ENCODE results near the gene DNMT1.

The DNMT1 gene

GRCh38 chr19:10113964-10114650, 80.6 kb downstream of the DNMT1 start:
- no peak for DNase-seq (ENCODE audit: low read depth)

- no peak for DNase-seq (ENCODE audit: low read depth)
These were observed 81.2 kb downstream of the DNMT1 start for GRCh38 chr19:10113592-10113963.

- peak; percentile 39 for DNase-seq (ENCODE audit: low read depth)
These were observed 81.7 kb downstream of the DNMT1 start for GRCh38 chr19:10112895-10113591.

GRCh38 chr19:10112037-10112761, 82.6 kb downstream of the DNMT1 start:
- DNase-seq (ENCODE audit: low read depth) = peak; percentile 59

- no peak for DNase-seq (ENCODE audit: low read depth)
These were observed 83.3 kb downstream of the DNMT1 start, which contains the start of gene P2RY11 for GRCh38 chr19:10111405-10111811. Gene P2RY11 (plus strand): TSS chr19:10111693. CDS start chr19:10111722, 29 bp downstream.

GRCh38 chr19:10110972-10111317, 83.8 kb downstream of the DNMT1 start:
- no peak for DNase-seq (ENCODE audit: low read depth)

GRCh38 chr19:10110076-10110971, 84.4 kb downstream of the DNMT1 start:
- no peak for DNase-seq (ENCODE audit: low read depth)

- no peak for DNase-seq (ENCODE audit: low read depth)
These were observed 85.2 kb downstream of the DNMT1 start for GRCh38 chr19:10109528-10109927.

GRCh38 chr19:10107817-10108367, 86.9 kb downstream of the DNMT1 start:
- DNase-seq (ENCODE audit: low read depth) = no peak

- DNase-seq (ENCODE audit: low read depth) = no peak
These were observed 87.5 kb downstream of the DNMT1 start for GRCh38 chr19:10107254-10107653.

- DNase-seq (ENCODE audit: low read depth) = peak; percentile 98
These were observed 88.4 kb downstream of the DNMT1 start, which contains the start of gene PPAN for GRCh38 chr19:10106100-10106936. Gene PPAN (plus strand): TSS chr19:10106362. CDS start chr19:10106395, 33 bp downstream.

- no peak for DNase-seq (ENCODE audit: low read depth)
These were observed 89.1 kb downstream of the DNMT1 start for GRCh38 chr19:10105509-10106099.

- no peak for DNase-seq (ENCODE audit: low read depth)
These were observed 89.9 kb downstream of the DNMT1 start for GRCh38 chr19:10104665-10105508.

- no peak for DNase-seq (ENCODE audit: low read depth)
These were observed 90.6 kb downstream of the DNMT1 start for GRCh38 chr19:10104130-10104513.

GRCh38 chr19:10102787-10103236, 91.9 kb downstream of the DNMT1 start:
- no peak for DNase-seq (ENCODE audit: low read depth)

- DNase-seq (ENCODE audit: low read depth) = no peak
These were observed 94.5 kb downstream of the DNMT1 start for GRCh38 chr19:10100163-10100785.

GRCh38 chr19:10096615-10096963, 98.2 kb downstream of the DNMT1 start:
- DNase-seq (ENCODE audit: low read depth) = no peak

- peak; percentile 85 for DNase-seq (ENCODE audit: low read depth)
These were observed 98.7 kb downstream of the DNMT1 start for GRCh38 chr19:10095948-10096614.

Data from iris pigment epithelial cell (primary cell).